Neuronal stem cell (in vitro differentiated cells): Measurements from ENCODE around the gene CYLD.

Experiments
- DNase-seq: peaks from one replicate; pipeline ENCODE4 v3.0.0-alpha.2; 2013; ENCODE audit warnings: low spot score
- H2AFZ ChIP-seq: one replicate; pipeline ENCODE4 v1.6.1; 2013; ENCODE audit warnings: mild to moderate bottlenecking, low read length, inconsistent platforms
- H2AK5ac ChIP-seq: 2 replicates; pipeline ENCODE4 v1.6.1; 2013; ENCODE audit warnings: low read depth, mild to moderate bottlenecking, inconsistent platforms, low read length, moderate library complexity, mixed read lengths
- H2BK120ac ChIP-seq: 2 replicates; pipeline ENCODE4 v1.6.1; 2013; ENCODE audit warnings: low read depth, mild to moderate bottlenecking, inconsistent platforms, low read length, moderate library complexity, mixed read lengths
- H2BK12ac ChIP-seq: one replicate; pipeline ENCODE4 v1.6.1; 2013; ENCODE audit warnings: low read length, inconsistent platforms
- H2BK15ac ChIP-seq: 2 replicates; pipeline ENCODE4 v1.6.1; 2013; ENCODE audit warnings: mild to moderate bottlenecking, low read length, inconsistent platforms, mixed read lengths
- H2BK5ac ChIP-seq: one replicate; pipeline ENCODE4 v1.6.1; 2013; ENCODE audit warnings: inconsistent platforms, mild to moderate bottlenecking, low read length, moderate library complexity
- H3K14ac ChIP-seq: one replicate; pipeline ENCODE4 v1.6.1; 2013; ENCODE audit warnings: low read length, inconsistent platforms
- H3K18ac ChIP-seq: 2 replicates; pipeline ENCODE4 v1.6.1; 2013; ENCODE audit warnings: low read length, inconsistent platforms
- H3K23ac ChIP-seq: 2 replicates; pipeline ENCODE4 v1.6.1; 2013; ENCODE audit warnings: low read depth, mild to moderate bottlenecking, mixed read lengths, low read length, inconsistent platforms; ENCODE audit not compliant: poor library complexity
- H3K27ac ChIP-seq: replicated peaks from 3 replicates; pipeline ENCODE4 v1.5.1; 2013; ENCODE audit warnings: low read length, inconsistent platforms
- H3K27me3 ChIP-seq, 3 experiments: 2 replicates each; pipeline ENCODE4 v1.6.1; 2013; ENCODE audit warnings: low read length in 3 of 3, mild to moderate bottlenecking in 2 of 3, inconsistent platforms in 1 of 3, low read depth in 1 of 3, mixed read lengths in 1 of 3, moderate library complexity in 1 of 3; ENCODE audit not compliant: control insufficient read depth in 3 of 3, insufficient read depth in 3 of 3
- H3K36me3 ChIP-seq, 2 donors: replicated peaks in 1 of 2; 2 replicates each; pipeline ENCODE4 v1.6.1; 2013; ENCODE audit warnings: low read length in 2 of 2; ENCODE audit not compliant: control insufficient read depth in 2 of 2, insufficient read depth in 2 of 2
- H3K4ac ChIP-seq: 2 replicates; pipeline ENCODE4 v1.6.1; 2013; ENCODE audit warnings: inconsistent platforms, mild to moderate bottlenecking, low read length, moderate library complexity
- H3K4me1 ChIP-seq, 2 donors: 1 replicate in 1 of 2; 2 replicates in 1 of 2; pipeline ENCODE4 v1.6.1; 2013; ENCODE audit warnings: low read length in 2 of 2, low read depth in 1 of 2; ENCODE audit not compliant: control insufficient read depth in 2 of 2, insufficient read depth in 1 of 2
- H3K4me2 ChIP-seq: one replicate; pipeline ENCODE4 v1.6.1; 2013; ENCODE audit warnings: mild to moderate bottlenecking, low read length, inconsistent platforms; ENCODE audit not compliant: insufficient read depth, poor library complexity, severe bottlenecking
- H3K4me3 ChIP-seq, 2 donors: 2 replicates each; pipeline ENCODE4 v1.5.1; 2013; ENCODE audit warnings: low read length in 2 of 2, mild to moderate bottlenecking in 2 of 2, inconsistent platforms in 1 of 2, moderate library complexity in 1 of 2
- H3K79me1 ChIP-seq: one replicate; pipeline ENCODE4 v1.6.1; 2013; ENCODE audit warnings: low read depth, mild to moderate bottlenecking, inconsistent platforms, low read length, moderate library complexity
- H3K9ac ChIP-seq: one replicate; pipeline ENCODE4 v1.6.1; 2013; ENCODE audit warnings: mild to moderate bottlenecking, low read depth, low read length, inconsistent platforms; ENCODE audit not compliant: poor library complexity
- H3K9me3 ChIP-seq, 2 donors: replicated peaks in 1 of 2; 2 replicates each; pipeline versions ENCODE3 to v1.6.1; 2013; ENCODE audit warnings: low read length in 2 of 2, mild to moderate bottlenecking in 2 of 2, inconsistent platforms in 1 of 2, low read depth in 1 of 2, mixed read lengths in 1 of 2, moderate library complexity in 1 of 2; ENCODE audit not compliant: control insufficient read depth in 2 of 2, insufficient read depth in 1 of 2
- H4K8ac ChIP-seq: one replicate; pipeline ENCODE4 v1.6.1; 2013; ENCODE audit warnings: low read depth, mild to moderate bottlenecking, inconsistent platforms, low read length, moderate library complexity
- H4K91ac ChIP-seq: one replicate; pipeline ENCODE4 v1.6.1; 2013; ENCODE audit warnings: low read length, low read depth, mild to moderate bottlenecking, inconsistent platforms; ENCODE audit not compliant: poor library complexity
- WGBS, 2 donors: extraction: QIAGEN DNeasy Blood & Tissue Kit; methylation state at CpG; one replicate each; pipeline ENCODE4 v1.1.7; 2013; ENCODE audit warnings: missing lambda C conversion rate in 2 of 2, mixed read lengths in 1 of 2; ENCODE audit not compliant: insufficient read length in 2 of 2, insufficient replicate concordance in 1 of 2; ENCODE audit errors: extremely low coverage in 2 of 2; 5-methylcytosine and 5-hydroxymethylcytosine counted together

The CYLD gene

GRCh38 chr16:50819706-50820105 is 77.8 kb downstream of the CYLD start:
- Histone ChIP-seq H2BK120ac (no peak overlapping the region), H3K9ac (no peak overlapping the region), H3K18ac (peak overlapping the region; percentile 48), H2BK5ac (no peak overlapping the region), H2BK12ac (no peak overlapping the region), H3K4me1 (no peaks in the 10 kb centered on the region), H2BK15ac (no peak overlapping the region), H3K9me3 (no peaks in the 10 kb centered on the region), H3K4me3 (no peak overlapping the region), H3K4ac (no peak overlapping the region), H3K27me3 (peaks cover 0 to 5% (median 0%) of the 10 kb centered on the region in 3 experiments), H3K4me2 (no peak overlapping the region), H3K79me1 (no peaks in the 10 kb centered on the region), H2AFZ (no peak overlapping the region), H3K27ac (no peak overlapping the region), H4K91ac (no peak overlapping the region), H3K36me3 (no peaks in the 10 kb centered on the region), H3K14ac (no peak overlapping the region), H2AK5ac (no peak overlapping the region), H4K8ac (no peak overlapping the region), H3K23ac (no peak overlapping the region)
- no peak for DNase-seq
- no CpG with 5 or more reads among the region's 6 CpGs for WGBS, 2 donors

DNA sequence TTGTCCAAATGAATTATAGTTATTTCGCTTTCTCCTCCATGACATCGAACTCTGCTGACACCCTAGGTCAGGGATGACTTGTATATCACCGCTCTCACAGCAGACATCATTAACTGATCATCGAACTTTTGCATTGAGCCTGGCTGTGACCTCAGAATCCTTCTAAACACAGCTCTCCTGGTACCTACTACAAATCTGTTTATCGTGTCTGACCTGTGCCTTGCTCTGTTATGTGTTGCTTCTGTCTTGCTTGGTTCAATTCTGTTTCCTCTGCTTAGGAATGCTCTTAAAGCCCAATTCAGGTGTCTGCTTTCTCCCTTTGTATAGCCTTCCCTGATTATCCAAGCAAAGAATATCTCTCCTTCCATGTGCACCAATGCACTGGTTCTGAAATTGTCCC is 78.3 kb downstream of the CYLD start:
- Histone ChIP-seq H2BK120ac (no peak overlapping the region), H3K4me2 (no peak overlapping the region), H3K4me3 (no peak overlapping the region), H2AFZ (no peak overlapping the region), H2BK15ac (no peak overlapping the region), H3K27me3 (peaks cover 0 to 5% (median 0%) of the 10 kb centered on the region in 3 experiments), H4K91ac (no peak overlapping the region), H3K23ac (no peak overlapping the region), H3K18ac (no peak overlapping the region), H4K8ac (no peak overlapping the region), H2BK5ac (no peak overlapping the region), H3K14ac (no peak overlapping the region), H2BK12ac (no peak overlapping the region), H3K36me3 (no peaks in the 10 kb centered on the region), H3K9ac (no peak overlapping the region), H3K27ac (no peak overlapping the region), H2AK5ac (no peak overlapping the region), H3K4ac (no peak overlapping the region), H3K79me1 (no peaks in the 10 kb centered on the region), H3K9me3 (no peaks in the 10 kb centered on the region), H3K4me1 (no peaks in the 10 kb centered on the region)
- no CpG with 5 or more reads among the region's 5 CpGs for WGBS, 2 donors
- DNase-seq = no peak

- Histone ChIP-seq H3K27me3 (peaks cover 0 to 5% (median 0%) of the 10 kb centered on the region in 3 experiments), H3K18ac (no peak overlapping the region), H3K27ac (no peak overlapping the region), H3K14ac (no peak overlapping the region), H3K4me2 (no peak overlapping the region), H3K23ac (no peak overlapping the region), H3K36me3 (no peaks in the 10 kb centered on the region), H2BK12ac (no peak overlapping the region), H4K91ac (no peak overlapping the region), H2BK15ac (no peak overlapping the region), H2BK5ac (no peak overlapping the region), H3K9ac (no peak overlapping the region), H2AK5ac (no peak overlapping the region), H2BK120ac (no peak overlapping the region), H4K8ac (no peak overlapping the region), H3K79me1 (no peaks in the 10 kb centered on the region), H3K4me3 (no peak overlapping the region), H2AFZ (no peak overlapping the region), H3K4me1 (no peaks in the 10 kb centered on the region), H3K4ac (no peak overlapping the region), H3K9me3 (peaks cover 0 to 4% of the 10 kb centered on the region in 2 donors)
- WGBS, 2 donors = no CpG with 5 or more reads among the region's 6 CpGs
- DNase-seq = no peak
These were observed 79.7 kb downstream of the CYLD start for GRCh38 chr16:50821586-50821985.

DNA sequence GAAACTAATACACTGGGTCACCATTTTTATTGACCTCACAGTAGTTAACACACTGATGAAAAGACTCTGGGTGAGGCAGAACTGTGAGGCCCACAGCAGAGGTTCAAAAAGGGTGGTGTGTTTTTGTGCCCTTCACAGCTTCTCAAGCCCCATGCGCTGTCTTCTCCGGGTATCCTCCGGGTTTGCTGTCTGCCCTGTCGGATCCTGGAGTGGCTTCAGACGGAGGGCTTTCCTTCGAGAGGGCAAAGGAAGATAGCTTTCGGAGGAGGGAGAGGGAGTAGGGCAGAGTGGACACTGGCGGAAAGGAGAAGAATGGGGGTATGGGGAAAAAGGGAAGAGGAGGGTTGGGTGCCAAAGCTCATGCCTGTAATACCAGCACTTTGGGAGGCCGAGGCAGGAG is 80.8 kb downstream of the CYLD start:
- WGBS, 2 donors = no CpG with 5 or more reads among the region's 9 CpGs
- no peak overlapping the region for H3K9ac ChIP-seq

More for the DNA sequence above, 80.8 kb downstream of the CYLD start:
- Histone ChIP-seq H3K4me2 (no peak overlapping the region), H3K36me3 (no peaks in the 10 kb centered on the region), H3K18ac (no peak overlapping the region), H3K4me3 (no peak overlapping the region), H2BK5ac (no peak overlapping the region), H2BK15ac (no peak overlapping the region), H4K8ac (no peak overlapping the region), H3K4me1 (no peaks in the 10 kb centered on the region), H2AK5ac (no peak overlapping the region), H3K4ac (no peak overlapping the region), H3K14ac (no peak overlapping the region), H3K27me3 (no peaks in the 10 kb centered on the region), H2BK12ac (no peak overlapping the region), H2BK120ac (no peak overlapping the region), H3K9me3 (peaks cover 0 to 4% of the 10 kb centered on the region in 2 donors), H4K91ac (no peak overlapping the region), H3K79me1 (no peaks in the 10 kb centered on the region), H3K23ac (no peak overlapping the region), H3K27ac (no peak overlapping the region), H2AFZ (no peak overlapping the region)
- no peak for DNase-seq
